Heart right ventricle (tissue), 16 donors: ENCODE data around the gene TCF7L2. TPM values are rescaled to one million over a fixed set of nuclear protein-coding genes. Genes with fewer than 3 reads are reported as not detected.

ENCODE experiments used
- ATAC-seq, 8 donors: fragments of 200-7000 bp; cut with Tn5 transposase; one replicate each; pipeline ENCODE4 v1.9.1; 2020; ENCODE audit warnings: mild to moderate bottlenecking in 8 of 8, moderate library complexity in 8 of 8, moderate number of reproducible peaks in 1 of 8
- DNase-seq, 2 donors: peaks; one replicate each; pipeline ENCODE4 v3.0.0-alpha.2; 2020
- H3K27ac ChIP-seq, 10 donors: fragments of 200-600 bp; sonication (generic) in 2 of 10; one replicate each; pipeline versions ENCODE4 v1.5.0 to v1.8.0; 2020 to 2022; ENCODE audit warnings: mild to moderate bottlenecking in 3 of 10
- H3K27me3 ChIP-seq, 7 donors: fragments of 200-600 bp; one replicate each; pipeline ENCODE4 v1.8.0; 2021 to 2022; ENCODE audit warnings: mild to moderate bottlenecking in 2 of 7
- H3K36me3 ChIP-seq, 9 donors: fragments of 200-600 bp; sonication (generic) in 1 of 9; one replicate each; pipeline versions ENCODE4 v1.5.0 to v1.8.0; 2020 to 2022; ENCODE audit warnings: mild to moderate bottlenecking in 2 of 9
- H3K4me1 ChIP-seq, 9 donors: fragments of 200-600 bp; sonication (generic) in 1 of 9; one replicate each; pipeline versions ENCODE4 v1.5.0 to v1.8.0; 2020 to 2022; ENCODE audit warnings: mild to moderate bottlenecking in 4 of 9
- H3K4me3 ChIP-seq, 10 donors: fragments of 200-600 bp; sonication (generic) in 2 of 10; one replicate each; pipeline versions ENCODE4 v1.5.0 to v1.8.0; 2020 to 2022; ENCODE audit warnings: mild to moderate bottlenecking in 7 of 10, moderate library complexity in 2 of 10
- H3K9me3 ChIP-seq, 11 donors: fragments of 200-600 bp in 10 of 11; sonication (generic) in 2 of 11; one replicate each; pipeline versions ENCODE4 v1.5.0 to v1.8.0; 2013 to 2022; ENCODE audit warnings: mild to moderate bottlenecking in 2 of 11, control low read depth in 1 of 11, moderate library complexity in 1 of 11
- WGBS, 2 donors: extraction: QIAGEN DNeasy Blood & Tissue Kit; methylation state at CpG; one replicate each; pipeline ENCODE4 v1.1.7; 2013; ENCODE audit warnings: inconsistent platforms in 1 of 2; 5-methylcytosine and 5-hydroxymethylcytosine counted together
- intact Hi-C, 10 donors: fragments of 100-400 bp; cut with DNase I; formaldehyde crosslinking; loops; one replicate each; pipeline versions ENCODE4 v1.11.1 to v1.14.2; 2022
- polyA plus RNA-seq, 2 donors: library from polyadenylated mRNA; stranded (reverse); fragments of 200-250 nt; gene quantifications; one replicate each; pipeline ENCODE4 v1.2.3, GENCODE V29; 2013
- total RNA-seq, 10 donors: library from RNA; stranded (reverse); fragmentation: NEBNext Ultra II Directional in 3 of 10; extraction: Animal tissue kit (Norgen Biotek cat#: 25700) in 3 of 10; gene quantifications; one replicate each; pipeline versions ENCODE4 v1.2.1 to v1.2.4, GENCODE V29; 2021 to 2023
- TF ChIP-seq, protein P1 (sequence below), 9 donors: fragments of 200-600 bp; sonication (generic) in 2 of 9; IDR thresholded peaks; one replicate each; pipeline versions ENCODE4 v1.5.0 to v1.8.0; 2021 to 2022; ENCODE audit warnings: antibody characterized with exemption in 9 of 9, mild to moderate bottlenecking in 5 of 9, moderate library complexity in 1 of 9
- donor health status: Arrhythmogenic right ventricular cardiomyopathy.
- donor health status: ischemic (EF 13 %, LVEDD 7.1; RV severe dilation, severe dysfunction).
- donor health status: healthy with polysubstance abuse.
- donor health status: DM: no; HTN: yes; CAD: no.
- donor health status: DM: no; HTN: no; CAD: no.
- donor health status: ischemic (EF 25% LVEDD 6.9; RV normal size, moderate dysfunction).
- donor health status: ischemic (EF 25% LVEDD 5.7; RV mildly dilated, moderate dysfunction).
- donor health status: healthy.
- donor health status: DM: yes; HTN: yes; CAD: no.
- donor health status: Ischemic cardiomyopathy.
- donor health status: ischemic (EF 35%, LVEDD 5.7; RV mildly dilated, moderate dysfunction).
- donor health status: nonischemic (EF 11% LVEDD 7.7; RV severe dilation, severe dysfunction).
- donor health status: DM: yes; HTN: yes; CAD: no.
- donor health status: PGD.
- donor health status: ischemic (EF 29% LVEDD 5.4; RV normal size, mild dysfunction).
- donor health status: nonischemic (EF 23%, LVEDD 6.1; RV moderate dilation, normal function).

TCF7L2 gene
- total and polyA plus RNA-seq, 12 donors: 3.6 to 15.8 (median 11.8) TPM

DNA sequence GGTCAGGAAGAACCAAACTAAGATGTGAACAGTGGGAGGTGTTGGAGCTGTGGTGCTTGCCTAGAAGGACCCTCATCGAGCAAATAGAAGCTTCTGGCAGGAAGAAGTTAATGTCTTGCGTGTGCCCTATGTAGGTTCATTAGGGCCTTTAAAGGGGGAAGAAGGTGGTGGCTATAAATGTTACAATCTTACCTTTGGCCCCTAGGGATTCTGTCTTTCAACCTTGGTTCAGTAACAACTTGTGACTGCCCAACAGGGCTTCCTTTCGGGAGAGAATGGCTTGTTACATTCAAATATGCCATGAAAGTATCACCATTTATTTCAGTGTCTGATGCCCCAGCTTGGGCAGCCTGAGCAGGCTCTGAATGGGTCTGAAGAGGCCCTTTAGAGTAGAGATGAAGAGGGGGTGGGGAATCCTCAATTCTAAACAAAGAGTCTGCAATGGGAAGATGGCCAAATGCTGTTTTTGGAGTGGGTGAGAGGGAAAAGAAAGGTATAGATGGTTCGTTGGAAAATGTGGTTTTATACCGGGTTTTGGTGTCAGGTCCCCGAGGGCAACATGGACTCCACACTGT is 108.0 kb downstream of the TCF7L2 start:
- Histone ChIP-seq H3K36me3 (no peaks in the 10 kb centered on the region), H3K4me1 (peaks cover 10 to 79% (median 57%) of the 10 kb centered on the region in 9 donors), H3K4me3 (no peak overlapping the region), H3K27me3 (no peaks in the 10 kb centered on the region), H3K27ac (peak overlapping the region in 3 of 10 donors; percentile 70 to 86 (median 85)), H3K9me3 (no peaks in the 10 kb centered on the region)
- TF ChIP-seq, protein P1, sequence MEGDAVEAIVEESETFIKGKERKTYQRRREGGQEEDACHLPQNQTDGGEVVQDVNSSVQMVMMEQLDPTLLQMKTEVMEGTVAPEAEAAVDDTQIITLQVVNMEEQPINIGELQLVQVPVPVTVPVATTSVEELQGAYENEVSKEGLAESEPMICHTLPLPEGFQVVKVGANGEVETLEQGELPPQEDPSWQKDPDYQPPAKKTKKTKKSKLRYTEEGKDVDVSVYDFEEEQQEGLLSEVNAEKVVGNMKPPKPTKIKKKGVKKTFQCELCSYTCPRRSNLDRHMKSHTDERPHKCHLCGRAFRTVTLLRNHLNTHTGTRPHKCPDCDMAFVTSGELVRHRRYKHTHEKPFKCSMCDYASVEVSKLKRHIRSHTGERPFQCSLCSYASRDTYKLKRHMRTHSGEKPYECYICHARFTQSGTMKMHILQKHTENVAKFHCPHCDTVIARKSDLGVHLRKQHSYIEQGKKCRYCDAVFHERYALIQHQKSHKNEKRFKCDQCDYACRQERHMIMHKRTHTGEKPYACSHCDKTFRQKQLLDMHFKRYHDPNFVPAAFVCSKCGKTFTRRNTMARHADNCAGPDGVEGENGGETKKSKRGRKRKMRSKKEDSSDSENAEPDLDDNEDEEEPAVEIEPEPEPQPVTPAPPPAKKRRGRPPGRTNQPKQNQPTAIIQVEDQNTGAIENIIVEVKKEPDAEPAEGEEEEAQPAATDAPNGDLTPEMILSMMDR (IDR thresholded peaks at IDR 0.05): no peak
- intact Hi-C loops: loop anchor here in 2 of 10 donors (5.0 to 10.0 kb wide), 2 partner anchors 103 to 106 kb away; partner anchors contain the start of gene TCF7L2 (in 2 of the 2)
- ATAC-seq: no peak
- WGBS, 2 donors: 70 to 77% methylated on average over 6 of the region's 6 CpGs
- no peak for DNase-seq

DNA sequence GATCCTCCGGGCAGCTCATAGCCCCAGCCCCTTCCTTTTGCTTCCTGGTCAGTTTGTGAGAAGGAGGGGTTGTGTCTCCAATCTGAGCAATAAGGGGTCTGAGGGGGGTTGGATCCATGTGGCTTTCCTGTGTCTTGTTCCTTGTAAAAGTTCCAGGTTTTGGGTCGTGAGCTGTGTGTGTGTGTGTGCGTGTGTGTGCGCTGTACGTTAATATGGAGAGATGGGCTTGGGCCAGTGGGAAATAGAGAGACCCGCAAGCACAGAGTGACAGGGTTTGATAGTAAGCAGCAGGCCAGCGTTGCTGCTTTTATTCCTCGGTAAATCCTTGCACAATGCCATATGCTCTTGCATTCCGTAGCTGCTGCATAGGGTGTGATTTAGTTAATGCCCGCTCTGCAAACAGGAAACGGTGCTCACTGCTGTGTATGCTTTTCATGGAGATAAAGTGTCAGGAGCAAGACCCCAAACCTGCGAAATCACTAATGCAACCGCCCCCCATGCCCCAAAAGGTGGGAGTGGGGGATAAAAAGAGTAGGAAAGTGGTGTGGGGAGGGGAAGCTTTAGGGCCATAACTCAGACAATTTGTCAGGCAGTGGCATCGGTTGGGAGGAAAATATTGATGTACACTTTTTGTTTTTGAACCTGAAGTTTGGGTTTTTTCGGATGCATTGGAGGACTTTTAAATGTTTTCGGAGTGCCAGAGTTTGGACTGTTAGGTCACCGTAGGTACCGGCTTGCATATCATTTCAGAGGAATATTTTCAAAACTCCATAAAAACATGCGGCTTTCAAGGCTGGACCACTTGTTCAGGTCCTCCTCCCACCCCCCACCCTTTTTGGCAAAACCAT is 108.7 kb downstream of the TCF7L2 start:
- intact Hi-C loops: loop anchor here in 2 of 10 donors (5.0 to 10.0 kb wide), 2 partner anchors 104 to 106 kb away; partner anchors contain the start of gene TCF7L2 (in 2 of the 2)
- Histone ChIP-seq H3K9me3 (no peaks in the 10 kb centered on the region), H3K27ac (peak overlapping the region in 8 of 10 donors; percentile 70 to 86 (median 80)), H3K27me3 (no peaks in the 10 kb centered on the region), H3K4me1 (peaks cover 10 to 79% (median 53%) of the 10 kb centered on the region in 9 donors), H3K4me3 (peak overlapping the region in 4 of 10 donors; percentile 18 to 41 (median 28)), H3K36me3 (no peaks in the 10 kb centered on the region)
- peak in 1 of 8 donors; percentile 16 for ATAC-seq
- 44 to 51% methylated on average over 19 of the region's 19 CpGs for WGBS, 2 donors
- TF ChIP-seq, protein P1 (IDR thresholded peaks at IDR 0.05): no peak
- no peak for DNase-seq

DNA sequence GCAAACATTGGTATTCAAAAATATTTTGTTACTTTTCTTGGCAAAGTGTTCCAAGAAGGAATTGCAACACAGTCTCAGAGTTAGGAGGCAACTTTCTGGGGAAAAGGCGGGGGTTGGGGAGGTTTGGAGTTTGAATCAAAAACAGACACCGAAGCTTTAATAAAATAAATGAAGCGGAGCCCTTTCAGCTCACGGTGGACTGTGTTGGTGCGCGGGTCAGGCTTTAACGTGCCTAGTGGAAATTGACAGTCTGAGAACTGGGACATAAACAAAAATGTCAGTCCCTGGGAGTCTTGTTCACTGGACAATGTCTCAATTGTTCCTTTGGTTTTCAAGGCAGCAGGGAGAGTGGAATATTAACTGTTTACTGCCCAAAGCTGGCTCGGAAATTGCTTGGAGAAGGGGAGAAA is 109.3 kb downstream of the TCF7L2 start:
- Histone ChIP-seq H3K27me3 (no peaks in the 10 kb centered on the region), H3K4me3 (peak overlapping the region in 7 of 10 donors; percentile 1 to 41 (median 24)), H3K4me1 (peaks cover 10 to 79% (median 48%) of the 10 kb centered on the region in 9 donors), H3K36me3 (no peaks in the 10 kb centered on the region), H3K9me3 (no peaks in the 10 kb centered on the region), H3K27ac (peak overlapping the region; percentile 59 to 86 (median 78))
- DNase-seq: no peak
- ATAC-seq: peak in 6 of 8 donors; percentile 20 to 61 (median 30)
- intact Hi-C loops: loop anchor here in 2 of 10 donors (5.0 to 10.0 kb wide), 2 partner anchors 105 to 107 kb away; partner anchors contain the start of gene TCF7L2 (in 2 of the 2)
- TF ChIP-seq, protein P1 (IDR thresholded peaks at IDR 0.05): no peak
- 47 to 55% methylated on average over 8 of the region's 8 CpGs for WGBS, 2 donors
